HG03565 (cell line): Measurements from ENCODE around the gene DDX25.

Source experiments
- ATAC-seq: cut with Tn5 transposase; IDR thresholded peaks from one replicate; pipeline ENCODE4 v1.9.1; 2021; ENCODE audit warnings: mild to moderate bottlenecking, moderate library complexity; ENCODE audit not compliant: unreplicated experiment

DDX25 gene

GRCh38 chr11:125933030-125933813, 28.9 kb downstream of the DDX25 start:
- ATAC-seq = no peak

DNA sequence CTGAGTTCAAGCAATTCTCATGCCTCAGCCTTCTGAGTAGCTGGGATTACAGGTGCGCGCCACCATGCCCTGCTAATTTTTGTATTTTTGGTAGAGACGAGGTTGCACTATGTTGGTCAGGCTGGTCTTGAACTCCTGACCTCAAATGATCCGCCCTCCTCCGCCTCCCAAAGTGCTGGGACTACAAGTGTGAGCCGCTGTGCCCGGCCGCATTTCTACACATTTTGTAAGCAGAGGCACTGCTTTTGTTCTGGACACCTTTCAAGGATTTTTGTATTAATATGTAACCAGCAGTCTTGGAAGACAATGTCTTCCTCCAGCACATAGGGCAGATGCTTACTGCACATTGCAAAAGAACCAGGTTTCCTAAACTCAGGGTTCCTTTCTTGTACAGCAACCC, 30.2 kb downstream of the DDX25 start:
- no peak for ATAC-seq

- ATAC-seq = no peak
Measured at GRCh38 chr11:125935056-125935455, 30.7 kb downstream of the DDX25 start.

DNA sequence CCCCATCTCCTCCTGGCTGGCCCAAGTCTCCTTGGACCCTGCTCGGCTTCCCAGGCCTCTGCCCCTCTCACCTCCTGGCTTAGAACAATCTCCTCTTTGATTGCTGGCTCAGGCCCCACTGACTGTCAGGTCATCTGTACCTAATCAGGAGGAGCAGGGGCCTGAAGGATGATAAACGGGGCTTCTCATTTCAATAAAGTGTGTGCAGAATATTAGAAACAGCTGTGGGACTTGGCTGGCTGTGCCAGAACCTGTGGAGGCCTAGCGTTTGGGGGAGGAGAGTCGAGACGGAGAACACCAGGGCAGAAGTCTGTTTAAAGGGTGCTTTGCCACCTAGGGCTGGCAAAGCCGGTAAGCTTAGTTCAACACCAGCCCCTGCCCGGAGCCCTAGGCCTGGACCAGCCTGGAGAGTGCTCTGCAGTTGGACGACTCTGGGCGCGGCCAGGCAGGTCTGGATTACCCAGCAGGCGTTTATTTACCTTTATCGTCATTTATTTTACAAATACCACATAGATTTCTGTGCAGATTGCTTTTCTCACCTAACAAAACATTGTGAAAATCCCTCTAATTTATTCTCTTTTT, 31.4 kb downstream of the DDX25 start:
- ATAC-seq = no peak

DNA sequence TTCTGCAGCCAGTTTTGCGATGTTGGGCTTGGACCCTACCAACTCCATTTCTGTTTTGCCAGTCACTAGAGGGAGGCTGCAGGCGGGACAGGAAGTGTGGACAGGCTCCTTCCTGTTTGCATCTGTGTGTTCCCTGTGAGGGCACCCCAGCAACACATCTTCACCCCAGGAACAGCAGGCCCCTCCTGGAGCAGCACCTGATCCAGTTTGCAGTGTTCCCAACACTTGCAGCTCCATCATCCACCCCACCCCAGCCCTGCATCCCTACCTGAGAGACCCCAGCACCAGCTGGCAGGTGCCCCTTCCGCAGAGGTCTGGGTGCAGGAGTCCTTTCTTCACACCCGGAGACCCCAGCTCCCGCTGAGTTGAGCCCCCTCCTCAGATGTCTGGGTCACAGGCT, 34.1 kb downstream of the DDX25 start:
- no peak for ATAC-seq

GRCh38 chr11:125939081-125939521, 34.8 kb downstream of the DDX25 start:
- ATAC-seq = no peak

GRCh38 chr11:125940145-125940544, 35.8 kb downstream of the DDX25 start:
- no peak for ATAC-seq

- no peak for ATAC-seq
Measured at GRCh38 chr11:125941267-125941618, 36.9 kb downstream of the DDX25 start.

DNA sequence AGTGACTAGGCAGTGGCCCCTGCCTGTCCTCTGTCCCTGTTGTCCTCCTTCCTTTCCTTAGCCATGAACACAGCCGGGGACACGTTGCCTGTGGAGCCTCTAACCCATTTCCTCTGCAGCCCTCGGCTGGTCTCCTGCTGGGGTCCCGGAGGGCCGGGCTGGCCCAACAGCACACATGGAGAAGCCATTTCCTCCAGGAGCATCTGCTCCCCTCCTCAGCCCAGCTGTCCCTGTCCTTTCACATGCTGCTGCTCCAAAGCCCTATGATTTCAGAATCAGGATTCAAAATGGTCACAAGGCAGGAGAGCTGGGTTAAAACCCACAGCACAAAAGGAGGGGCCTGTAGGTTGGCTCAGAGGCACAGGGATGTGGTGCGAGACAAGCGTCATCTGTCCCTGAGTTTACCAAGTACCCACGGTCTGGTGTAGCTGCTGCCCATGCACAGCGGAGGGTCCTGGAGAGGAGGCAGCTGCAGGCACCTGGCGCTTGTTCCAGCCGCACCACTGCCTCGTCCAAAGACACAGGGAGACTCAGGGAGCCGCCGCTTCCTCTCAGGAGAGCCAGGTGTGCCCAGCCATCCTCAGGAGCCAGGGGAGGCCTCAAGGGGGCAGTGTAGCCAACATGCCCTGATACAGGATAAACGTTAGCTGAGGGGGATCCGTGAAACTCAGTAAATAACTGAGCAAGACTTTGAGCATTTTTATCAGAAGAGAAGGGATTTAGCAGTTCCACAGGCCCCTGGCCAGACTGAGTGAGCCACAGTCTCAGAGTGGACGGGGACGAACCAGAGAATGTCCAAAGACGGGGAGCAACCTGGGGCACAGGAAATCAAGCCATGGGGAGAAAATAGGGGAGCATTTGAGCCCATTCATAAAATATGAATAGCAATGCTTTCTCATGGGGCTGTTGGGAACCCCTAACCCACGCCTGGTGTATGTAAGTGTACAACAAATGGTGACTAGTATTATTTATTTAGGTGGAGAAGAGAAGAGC, 37.6 kb downstream of the DDX25 start:
- no peak for ATAC-seq

- no peak for ATAC-seq
Measured at GRCh38 chr11:125942771-125943428, 38.6 kb downstream of the DDX25 start.

DNA sequence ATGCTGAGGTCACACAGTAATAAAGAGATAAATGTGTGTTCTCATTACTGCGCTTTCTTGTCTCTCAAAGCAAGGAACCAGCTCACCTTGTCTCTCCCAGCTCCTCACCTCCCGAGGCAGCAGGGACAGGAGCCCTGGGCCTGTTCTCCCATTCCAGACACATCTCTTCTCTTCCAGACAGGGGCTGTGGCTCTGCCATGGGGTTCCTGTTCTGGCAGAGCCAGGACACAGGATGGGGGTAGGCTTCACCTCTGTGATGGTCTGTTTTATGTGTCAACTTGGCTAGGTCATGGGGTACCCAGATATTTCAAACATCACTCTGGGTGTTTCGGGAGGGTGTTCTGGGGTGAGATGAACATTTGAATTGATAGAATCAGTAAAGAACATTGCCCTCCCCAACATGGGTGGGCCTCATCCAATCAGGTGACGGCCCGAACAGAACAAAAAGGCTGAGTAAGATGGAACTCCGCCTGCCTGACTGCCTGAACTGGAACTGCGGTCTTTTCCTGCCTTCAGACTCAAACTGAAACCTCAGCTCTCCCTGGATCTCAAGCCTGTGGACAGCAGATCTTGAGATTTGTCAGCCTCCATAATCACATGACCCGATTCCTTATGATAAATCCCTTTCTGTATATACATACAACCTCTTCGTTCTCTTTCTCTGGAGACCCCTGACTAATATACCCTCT, 39.5 kb downstream of the DDX25 start:
- no peak for ATAC-seq

DNA sequence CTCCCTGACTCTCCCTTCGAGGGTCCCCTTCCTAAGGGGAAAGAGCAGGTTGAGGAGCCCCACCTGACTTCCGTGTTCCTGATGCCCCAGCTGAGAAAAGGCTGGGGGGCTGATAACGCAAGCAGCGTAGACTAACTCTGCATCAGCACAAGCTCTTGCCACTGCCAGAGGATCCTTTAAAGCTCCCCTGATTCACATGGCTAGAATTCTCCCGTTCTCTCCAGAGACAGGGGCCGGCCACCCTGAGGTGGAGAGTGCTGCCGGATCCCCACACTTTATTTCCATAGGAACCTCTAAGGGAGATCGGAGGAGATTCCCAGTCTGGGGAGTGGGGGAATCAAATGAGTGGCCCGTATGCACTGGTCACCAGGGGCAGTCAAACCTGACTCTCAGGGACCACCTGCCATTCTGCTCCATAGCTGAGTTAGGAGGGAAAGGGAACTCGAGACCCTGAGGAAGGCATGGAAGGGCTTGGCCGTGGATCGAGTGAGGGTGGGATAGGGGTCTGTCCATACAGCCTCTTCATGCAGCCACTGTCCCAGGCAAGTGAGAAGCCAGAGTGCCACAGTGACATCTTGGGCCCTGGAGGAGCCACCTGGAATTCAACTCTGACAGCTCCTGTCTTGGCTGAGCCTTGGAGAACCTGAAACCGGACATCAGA, 40.2 kb downstream of the DDX25 start:
- no peak for ATAC-seq

GRCh38 chr11:125945011-125945796, 40.9 kb downstream of the DDX25 start:
- no peak for ATAC-seq

DNA sequence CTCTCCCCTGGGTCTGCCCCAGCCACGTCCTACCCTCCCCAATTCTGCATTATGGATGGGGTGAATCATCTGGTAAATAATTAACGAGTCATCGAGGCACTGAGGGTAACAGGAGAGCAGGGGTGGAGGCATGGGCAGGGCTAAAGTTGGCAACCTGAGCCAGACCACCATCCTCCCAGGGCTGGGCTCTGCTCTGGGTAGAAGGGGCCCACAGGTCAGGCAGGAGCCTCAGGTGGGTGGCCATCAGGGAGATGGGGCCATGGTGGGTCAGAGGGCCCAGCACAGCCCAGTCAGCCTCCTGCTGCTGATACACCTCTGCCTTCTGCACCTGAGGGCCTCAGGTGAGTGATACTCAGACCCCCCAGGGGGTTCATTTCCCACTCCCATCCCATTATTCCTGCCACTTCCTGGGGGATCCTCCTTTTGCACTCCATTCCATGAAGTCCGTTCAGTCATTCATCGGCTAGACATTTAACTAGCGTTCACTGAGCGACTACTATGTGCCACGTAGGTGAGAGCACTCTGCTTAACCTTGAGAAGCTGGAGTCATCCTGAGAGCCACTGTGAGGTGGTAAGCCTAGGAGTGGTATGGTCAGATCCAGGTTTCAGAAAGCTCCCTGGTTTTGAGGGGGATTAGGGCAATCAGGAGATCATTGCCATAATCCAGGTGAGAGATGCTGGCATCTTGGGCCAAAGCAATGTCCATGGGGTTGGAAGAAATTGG, 41.7 kb downstream of the DDX25 start, which contains the start of gene VSIG10L2:
Gene VSIG10L2 (plus strand): TSS at position 248 of the 724 bp plus-strand sequence. CDS start 12 bp downstream, at position 260.
- no peak for ATAC-seq

DNA sequence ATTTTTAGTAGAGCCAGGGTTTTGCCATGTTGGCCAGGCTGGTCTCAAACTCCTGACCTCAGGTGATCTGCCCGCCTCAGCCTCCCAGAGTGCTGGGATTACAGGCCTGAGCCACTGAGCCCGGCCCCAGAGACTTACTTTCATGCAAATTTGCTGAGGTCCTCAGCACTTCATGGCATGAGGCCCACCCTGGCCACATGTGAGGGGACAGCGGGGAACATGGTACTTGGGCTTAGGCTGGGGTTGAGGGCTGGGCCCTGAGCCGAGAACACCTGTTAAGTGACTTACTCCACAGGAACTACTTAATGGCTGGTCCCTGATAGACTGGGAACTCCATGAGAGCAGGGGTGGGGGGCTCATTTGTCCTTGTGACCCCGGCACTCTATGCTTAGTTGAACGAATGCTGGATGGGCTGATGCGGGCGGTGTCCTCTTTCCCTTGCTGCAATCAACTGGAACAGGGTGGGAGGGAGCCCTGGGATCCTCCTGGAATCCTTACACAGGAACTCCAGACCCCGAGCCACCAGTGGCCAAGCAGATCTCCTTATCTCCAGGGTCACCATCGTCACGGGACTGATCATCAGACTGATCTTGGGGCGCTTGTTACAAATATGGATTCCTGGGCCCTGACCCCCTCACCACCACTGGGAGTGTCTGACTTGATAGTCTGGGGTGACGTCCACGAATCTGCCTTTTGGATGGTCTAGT, 42.6 kb downstream of the DDX25 start:
- no peak for ATAC-seq

DNA sequence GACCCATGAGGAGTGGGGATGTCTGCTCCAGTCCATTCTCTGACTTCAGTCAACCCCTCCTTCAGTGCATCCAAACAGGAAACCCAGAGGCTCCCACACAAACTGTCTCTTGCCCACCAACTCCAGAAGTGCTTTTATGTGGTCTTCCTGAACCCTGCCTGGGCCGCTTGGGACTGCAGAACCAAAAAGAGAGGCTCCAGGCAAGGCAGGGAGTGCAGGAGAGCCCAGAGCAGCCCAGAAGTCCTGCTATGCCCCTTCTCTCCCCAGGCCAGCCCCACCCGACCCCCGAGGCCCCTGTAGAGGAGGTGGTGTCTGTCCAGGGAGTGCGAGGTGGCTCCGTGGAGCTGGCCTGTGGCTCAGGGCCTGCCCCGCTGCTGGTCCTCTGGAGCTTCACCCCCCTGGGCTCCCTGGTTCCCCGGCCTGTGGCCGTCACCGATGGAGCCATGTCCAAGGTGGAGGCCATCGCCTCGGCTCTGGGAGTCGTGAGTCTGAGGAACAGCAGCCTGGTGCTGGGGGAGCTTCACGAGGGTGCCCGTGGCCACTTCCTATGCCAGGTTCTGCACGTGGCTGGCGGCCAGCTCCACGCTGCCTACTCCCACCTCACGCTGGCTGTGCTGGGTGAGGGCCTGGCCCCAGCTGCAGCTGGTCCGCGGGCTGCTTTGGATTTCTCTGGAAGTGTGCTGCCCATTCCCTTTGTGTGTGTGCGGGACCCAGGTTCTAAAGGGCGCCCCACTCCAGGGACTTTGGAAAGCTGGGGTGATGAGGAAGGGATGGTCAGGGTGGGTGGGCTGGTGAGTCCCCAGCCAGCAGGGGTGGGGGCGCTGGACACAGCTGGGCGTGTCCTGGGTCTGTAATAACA, 43.3 kb downstream of the DDX25 start:
- no peak for ATAC-seq
